HFF-Myc (cell line): Measurements from ENCODE around the gene CDC42EP5.

Experiments used
- DNase-seq: peaks from one replicate; pipeline ENCODE4 v3.0.0-alpha.2; 2011; ENCODE audit warnings: low read depth; ENCODE audit errors: extremely low read depth
- H3K4me3 ChIP-seq: replicated peaks from 2 replicates; pipeline ENCODE4 v1.5.1; 2011; ENCODE audit warnings: low read depth, mild to moderate bottlenecking, control low read depth, low read length
- TF ChIP-seq, protein P1 (sequence below): IDR thresholded peaks from 2 replicates; pipeline ENCODE4 v1.5.1; 2012; ENCODE audit warnings: mild to moderate bottlenecking, low read depth, low read length, control low read depth; ENCODE audit errors: missing control alignments

The CDC42EP5 gene

DNA sequence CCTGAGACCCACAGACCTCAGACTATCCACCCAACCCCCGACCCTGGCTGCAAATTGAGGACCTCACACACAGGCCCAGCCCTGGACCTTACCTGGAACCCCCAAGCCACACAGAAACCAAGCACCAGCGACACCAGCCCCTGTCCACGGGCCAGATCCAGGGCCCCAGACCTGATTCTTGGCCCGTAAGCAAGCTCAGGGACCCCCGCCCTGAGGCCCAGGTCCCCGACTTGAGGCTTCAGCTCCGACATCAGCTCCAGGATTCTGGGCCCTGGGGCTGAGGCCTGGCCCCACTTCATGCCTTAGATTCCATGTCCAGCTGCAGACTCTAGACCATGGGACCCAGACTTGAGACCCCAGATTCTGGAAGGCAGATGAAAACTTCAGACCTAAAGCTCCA lies 51.6 kb downstream of the CDC42EP5 start:
- no peak for DNase-seq
- TF ChIP-seq, protein P1, sequence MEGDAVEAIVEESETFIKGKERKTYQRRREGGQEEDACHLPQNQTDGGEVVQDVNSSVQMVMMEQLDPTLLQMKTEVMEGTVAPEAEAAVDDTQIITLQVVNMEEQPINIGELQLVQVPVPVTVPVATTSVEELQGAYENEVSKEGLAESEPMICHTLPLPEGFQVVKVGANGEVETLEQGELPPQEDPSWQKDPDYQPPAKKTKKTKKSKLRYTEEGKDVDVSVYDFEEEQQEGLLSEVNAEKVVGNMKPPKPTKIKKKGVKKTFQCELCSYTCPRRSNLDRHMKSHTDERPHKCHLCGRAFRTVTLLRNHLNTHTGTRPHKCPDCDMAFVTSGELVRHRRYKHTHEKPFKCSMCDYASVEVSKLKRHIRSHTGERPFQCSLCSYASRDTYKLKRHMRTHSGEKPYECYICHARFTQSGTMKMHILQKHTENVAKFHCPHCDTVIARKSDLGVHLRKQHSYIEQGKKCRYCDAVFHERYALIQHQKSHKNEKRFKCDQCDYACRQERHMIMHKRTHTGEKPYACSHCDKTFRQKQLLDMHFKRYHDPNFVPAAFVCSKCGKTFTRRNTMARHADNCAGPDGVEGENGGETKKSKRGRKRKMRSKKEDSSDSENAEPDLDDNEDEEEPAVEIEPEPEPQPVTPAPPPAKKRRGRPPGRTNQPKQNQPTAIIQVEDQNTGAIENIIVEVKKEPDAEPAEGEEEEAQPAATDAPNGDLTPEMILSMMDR = no peak

DNA sequence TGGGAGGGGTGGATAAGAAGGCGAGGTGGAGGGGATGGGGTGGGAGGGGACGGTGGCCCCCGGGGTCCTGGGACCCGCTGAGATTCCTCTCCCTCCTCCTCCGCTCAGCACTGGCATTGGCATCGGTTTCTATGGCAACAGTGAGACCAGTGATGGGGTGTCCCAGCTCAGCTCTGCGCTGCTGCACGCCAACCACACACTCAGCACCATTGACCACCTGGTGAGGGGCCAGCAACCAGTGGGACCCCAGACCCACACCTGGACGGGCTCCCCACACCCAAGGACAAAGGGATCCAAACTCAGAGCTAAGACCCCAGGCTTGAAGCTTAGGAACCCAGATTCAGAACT lies 52.0 kb downstream of the CDC42EP5 start:
- TF ChIP-seq, protein P1 = no peak
- H3K4me3 ChIP-seq = no peak overlapping the region
- DNase-seq = no peak

More for the DNA sequence above, 51.6 kb downstream of the CDC42EP5 start:
- H3K4me3 ChIP-seq = no peak overlapping the region

DNA sequence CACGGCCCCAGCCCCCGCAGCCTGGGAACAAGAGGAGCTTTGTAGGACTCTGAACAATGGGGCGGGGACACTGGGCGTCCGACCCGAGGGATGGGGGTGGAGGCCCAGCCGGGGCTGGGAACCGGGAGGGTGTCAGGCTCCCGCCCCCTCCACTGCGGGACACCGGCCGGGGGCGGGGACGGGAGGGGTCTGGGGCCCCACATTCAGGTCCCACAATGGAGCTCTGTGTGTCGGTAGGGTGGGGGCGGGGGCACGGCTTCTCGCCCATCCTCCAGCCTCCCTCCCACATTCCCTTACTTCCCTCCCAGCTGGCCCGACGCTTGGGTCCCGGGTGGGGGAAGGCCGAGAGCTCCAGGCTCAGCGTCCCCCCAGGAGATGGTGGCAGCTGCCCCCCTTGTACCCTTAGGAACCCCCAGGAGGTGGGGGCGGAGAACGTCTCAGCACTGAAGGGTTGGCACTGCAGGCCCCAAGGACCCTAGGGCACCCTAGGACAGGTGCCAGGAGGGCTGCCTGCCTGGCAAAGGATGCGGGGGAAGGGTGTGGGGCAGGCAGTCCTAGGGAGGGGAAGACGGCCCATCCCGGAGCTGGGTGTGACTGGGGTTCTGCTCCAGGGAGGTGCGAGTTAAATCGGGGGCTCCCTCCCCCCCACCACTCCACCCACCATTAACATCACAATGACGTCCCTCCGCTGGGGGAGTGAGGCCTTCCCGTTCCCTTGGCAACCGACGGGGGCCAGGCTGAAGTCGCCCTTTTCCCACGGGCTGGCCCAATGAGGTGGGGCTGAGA lies 52.5 kb downstream of the CDC42EP5 start:
- no peak for DNase-seq
- TF ChIP-seq, protein P1 = no peak
- no peak overlapping the region for H3K4me3 ChIP-seq

- H3K4me3 ChIP-seq = no peak overlapping the region
- no peak for DNase-seq
- TF ChIP-seq, protein P1 = no peak
Measured at GRCh38 chr19:54420068-54420382, 53.1 kb downstream of the CDC42EP5 start.

DNA sequence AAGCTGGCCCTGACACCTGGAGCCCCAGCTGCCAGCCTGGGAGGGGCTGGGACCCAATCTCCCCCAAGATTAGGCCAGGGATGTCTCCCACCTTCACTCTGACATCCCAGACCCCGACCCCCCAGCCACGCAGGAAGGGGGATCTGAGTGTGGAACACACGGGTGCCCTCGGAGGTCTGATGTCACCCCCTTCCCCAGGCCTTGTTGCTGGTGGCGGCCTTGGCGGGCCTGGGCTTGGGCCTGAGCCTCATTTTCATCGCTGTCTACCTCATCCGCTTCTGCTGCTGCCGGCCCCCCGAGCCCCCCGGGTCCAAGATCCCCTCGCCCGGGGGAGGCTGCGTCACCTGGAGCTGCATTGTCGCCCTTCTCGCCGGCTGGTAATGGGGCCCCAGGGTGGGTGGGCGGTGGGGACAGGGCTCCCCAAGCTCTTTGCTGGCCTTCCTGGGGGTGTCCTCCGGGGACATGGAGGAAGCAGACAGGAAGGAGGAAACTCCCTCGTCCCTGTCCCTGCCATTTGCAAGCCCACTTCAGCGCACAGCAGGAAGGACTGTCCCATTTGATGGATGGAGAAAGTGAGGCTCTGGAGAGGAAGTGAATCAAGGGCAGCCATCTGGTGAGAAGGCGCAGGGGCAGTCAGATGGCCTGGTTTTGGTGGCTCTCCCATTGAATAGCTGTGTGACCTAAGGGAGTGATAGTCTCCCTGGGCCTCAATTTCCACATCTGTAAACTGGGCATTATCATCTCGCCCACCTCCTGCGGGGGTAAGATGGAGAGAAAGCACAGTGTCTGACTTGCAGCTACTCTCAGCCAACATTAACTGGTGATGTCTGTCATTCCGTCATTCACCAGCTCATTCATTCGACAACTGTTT lies 53.9 kb downstream of the CDC42EP5 start:
- DNase-seq = no peak
- H3K4me3 ChIP-seq = no peak overlapping the region
- TF ChIP-seq, protein P1 = no peak

DNA sequence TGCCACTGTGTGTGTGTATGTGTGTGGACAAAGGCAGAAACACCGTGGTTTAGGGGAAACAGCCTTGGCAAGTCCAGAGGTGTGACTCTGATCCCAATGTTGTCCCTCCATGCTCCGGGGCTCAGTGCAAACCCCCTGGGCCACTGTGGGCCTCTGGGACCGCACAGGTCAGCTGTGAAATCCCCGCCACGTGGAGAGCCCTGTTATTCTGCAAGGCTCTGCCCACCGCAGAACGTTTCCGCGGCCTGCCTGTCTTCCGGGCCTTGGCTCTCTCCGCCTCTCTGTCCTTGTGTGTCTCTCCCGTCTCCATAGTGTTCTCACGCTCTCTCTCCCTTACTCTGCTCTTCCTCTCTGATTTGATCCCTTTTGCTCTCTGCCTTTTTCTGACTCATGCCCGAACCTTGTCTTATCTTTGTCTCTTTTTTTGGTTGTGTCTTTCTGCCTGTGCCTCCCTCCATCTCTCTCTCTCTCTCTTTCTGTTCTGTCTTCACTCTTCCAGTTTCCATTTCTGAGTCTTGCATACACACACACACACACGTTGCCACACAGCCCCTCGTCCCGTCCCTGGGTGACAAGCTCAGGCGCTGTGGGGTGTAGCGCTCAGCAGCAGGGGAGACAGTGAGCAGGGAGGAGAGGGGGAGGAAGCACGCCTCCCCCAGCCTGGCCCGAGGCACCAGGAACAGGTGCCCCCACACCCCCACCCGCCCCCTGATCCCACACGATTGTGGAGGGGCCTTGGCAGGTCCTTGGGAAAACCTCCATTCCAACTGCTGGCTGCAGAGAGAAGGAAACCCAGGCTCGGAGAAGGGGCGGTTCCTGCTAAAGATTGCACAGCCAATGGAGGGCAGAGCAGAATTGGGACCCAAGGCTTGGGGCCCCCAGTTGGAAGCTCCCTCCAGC lies 54.8 kb downstream of the CDC42EP5 start:
- no peak overlapping the region for H3K4me3 ChIP-seq
- TF ChIP-seq, protein P1 = no peak
- no peak for DNase-seq
